ENCODE results near the gene RELL2.

GRCh38 chr5:141683596-141684141, 46.9 kb downstream of the RELL2 start:
- no peak for TF ChIP-seq CTCF (IDR thresholded peaks at IDR 0.05)
- TF ChIP-seq ZFX (IDR thresholded peaks at IDR 0.05; ENCODE audit: borderline replicate concordance): no peak

All from 22Rv1 (cell line).